C4-2B (cell line): ENCODE results near the gene RAPGEF6.

Experiments used
- ZFX ChIP-seq: fragments of 450-650 bp; IDR thresholded peaks from 2 replicates; pipeline ENCODE4 v1.6.1; 2017
- TF ChIP-seq, protein P1 (sequence below): fragments of 450-650 bp; conservative IDR thresholded peaks from 2 replicates; pipeline ENCODE4 v1.5.1; 2017; ENCODE audit warnings: mild to moderate bottlenecking

DNA sequence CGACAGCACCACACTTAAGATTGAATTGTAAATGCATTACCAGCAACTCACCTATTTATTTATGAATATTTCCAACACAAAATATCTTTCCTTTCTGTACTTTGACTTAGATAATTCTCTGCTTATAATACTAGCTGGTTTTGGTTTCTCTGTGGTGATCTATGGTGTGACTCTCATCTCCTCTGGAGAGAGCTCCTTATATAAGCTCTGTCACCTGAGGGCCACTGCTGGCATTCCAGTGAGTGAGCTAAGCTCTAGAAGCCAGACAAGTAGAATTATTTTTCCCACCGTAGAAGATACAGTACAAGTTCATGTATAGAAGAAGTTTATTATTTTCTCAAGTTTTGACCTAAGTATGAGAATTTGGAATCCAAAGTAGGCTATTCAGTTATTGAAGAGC lies 259.7 kb downstream of the RAPGEF6 start:
- TF ChIP-seq, protein P1, sequence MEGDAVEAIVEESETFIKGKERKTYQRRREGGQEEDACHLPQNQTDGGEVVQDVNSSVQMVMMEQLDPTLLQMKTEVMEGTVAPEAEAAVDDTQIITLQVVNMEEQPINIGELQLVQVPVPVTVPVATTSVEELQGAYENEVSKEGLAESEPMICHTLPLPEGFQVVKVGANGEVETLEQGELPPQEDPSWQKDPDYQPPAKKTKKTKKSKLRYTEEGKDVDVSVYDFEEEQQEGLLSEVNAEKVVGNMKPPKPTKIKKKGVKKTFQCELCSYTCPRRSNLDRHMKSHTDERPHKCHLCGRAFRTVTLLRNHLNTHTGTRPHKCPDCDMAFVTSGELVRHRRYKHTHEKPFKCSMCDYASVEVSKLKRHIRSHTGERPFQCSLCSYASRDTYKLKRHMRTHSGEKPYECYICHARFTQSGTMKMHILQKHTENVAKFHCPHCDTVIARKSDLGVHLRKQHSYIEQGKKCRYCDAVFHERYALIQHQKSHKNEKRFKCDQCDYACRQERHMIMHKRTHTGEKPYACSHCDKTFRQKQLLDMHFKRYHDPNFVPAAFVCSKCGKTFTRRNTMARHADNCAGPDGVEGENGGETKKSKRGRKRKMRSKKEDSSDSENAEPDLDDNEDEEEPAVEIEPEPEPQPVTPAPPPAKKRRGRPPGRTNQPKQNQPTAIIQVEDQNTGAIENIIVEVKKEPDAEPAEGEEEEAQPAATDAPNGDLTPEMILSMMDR, result no peak
- TF ChIP-seq ZFX, result no peak
